Thymus (tissue), 11 donors: ENCODE results near the gene PRIMPOL. TPM values are rescaled to one million over a fixed set of nuclear protein-coding genes. Genes with fewer than 3 reads are reported as not detected.
A peak's percentile ranks its signal among the peaks of the same experiment; 100 is the strongest.
"Not testable (repeated sequence)": the region's sequence is repeated elsewhere in the genome, so short reads cannot be mapped to it uniquely, and the experiment has no call there.

Experiments used
- DNase-seq, 9 donors: peaks; one replicate each; pipeline ENCODE4 v3.0.0-alpha.2; 2013; ENCODE audit warnings: low spot score in 9 of 9, low read depth in 6 of 9, missing footprints in 1 of 9
- H3K27ac ChIP-seq, 2 donors: one replicate each; pipeline ENCODE4 v1.5.1; 2013; ENCODE audit warnings: control low read depth in 1 of 2, low read depth in 1 of 2, low read length in 1 of 2, mild to moderate bottlenecking in 1 of 2, moderate library complexity in 1 of 2
- H3K27me3 ChIP-seq, 2 donors: one replicate each; pipeline ENCODE4 v1.5.1; 2013; ENCODE audit warnings: low read length in 1 of 2; ENCODE audit not compliant: control insufficient read depth in 2 of 2, insufficient read depth in 1 of 2
- H3K36me3 ChIP-seq, 2 donors: one replicate each; pipeline ENCODE4 v1.5.1; 2013; ENCODE audit warnings: low read length in 1 of 2, mild to moderate bottlenecking in 1 of 2, moderate library complexity in 1 of 2; ENCODE audit not compliant: control insufficient read depth in 2 of 2, insufficient read depth in 2 of 2
- H3K4me1 ChIP-seq, 2 donors: one replicate each; pipeline ENCODE4 v1.5.1; 2013; ENCODE audit warnings: low read length in 2 of 2; ENCODE audit not compliant: control insufficient read depth in 2 of 2, insufficient read depth in 2 of 2
- H3K4me3 ChIP-seq, 2 donors: one replicate each; pipeline ENCODE4 v1.5.1; 2013; ENCODE audit warnings: low read length in 2 of 2, control low read depth in 1 of 2, mild to moderate bottlenecking in 1 of 2
- H3K9me3 ChIP-seq, 2 donors: one replicate each; pipeline ENCODE4 v1.5.1; 2013; ENCODE audit warnings: low read length in 1 of 2, mild to moderate bottlenecking in 1 of 2; ENCODE audit not compliant: control insufficient read depth in 2 of 2, insufficient read depth in 1 of 2
- WGBS: extraction: QIAGEN DNeasy Blood & Tissue Kit; methylation state at CpG from one replicate; pipeline ENCODE4 v1.1.7; 2013; 5-methylcytosine and 5-hydroxymethylcytosine counted together
- polyA plus RNA-seq: library from polyadenylated mRNA; stranded (reverse); fragments of 200-250 nt; gene quantifications from one replicate; pipeline ENCODE4 v1.2.3, GENCODE V29; 2013
- total RNA-seq: library from RNA; stranded (reverse); fragments of 120-200 nt; gene quantifications from one replicate; pipeline ENCODE4 v1.2.4, GENCODE V29; 2013
- donor health status: healthy.

PRIMPOL gene
- total and polyA plus RNA-seq, 2 donors, result 15.7 to 59.0 TPM

GRCh38 chr4:184731056-184731455, 81.5 kb downstream of the PRIMPOL start:
- no peak for DNase-seq
- peaks cover 8 to 14% of the 10 kb centered on the region in 2 donors for H3K4me1 ChIP-seq
- H3K4me3 ChIP-seq, result no peak overlapping the region
- H3K27ac ChIP-seq, result no peak overlapping the region
- H3K36me3 ChIP-seq, result peaks cover 5 to 37% of the 10 kb centered on the region in 2 donors
- WGBS, result 91% methylated on average over 6 of the region's 6 CpGs
- H3K9me3 ChIP-seq, result no peaks in the 10 kb centered on the region
- no peaks in the 10 kb centered on the region for H3K27me3 ChIP-seq

GRCh38 chr4:184732126-184732525, 82.6 kb downstream of the PRIMPOL start:
- Histone ChIP-seq H3K4me1 (peaks cover 8 to 14% of the 10 kb centered on the region in 2 donors), H3K27ac (no peak overlapping the region), H3K4me3 (peak overlapping the region in 1 of 2 donors; percentile 89), H3K27me3 (no peaks in the 10 kb centered on the region), H3K9me3 (no peaks in the 10 kb centered on the region), H3K36me3 (peaks cover 5 to 28% of the 10 kb centered on the region in 2 donors)
- 75% methylated on average over 4 of the region's 4 CpGs for WGBS
- no peak for DNase-seq

- Histone ChIP-seq H3K36me3 (peaks cover 0 to 14% of the 10 kb centered on the region in 2 donors), H3K27ac (peak within 1 kb of the TSS; percentile 38 to 82), H3K9me3 (no peaks in the 10 kb centered on the region), H3K4me1 (peaks cover 8 to 14% of the 10 kb centered on the region in 2 donors), H3K27me3 (no peaks in the 10 kb centered on the region), H3K4me3 (peak within 1 kb of the TSS; percentile 59 to 89)
- WGBS, result under 1% methylated on average over 69 of the region's 69 CpGs
- peak; percentile 95 to 99 (median 98) for DNase-seq
Measured at GRCh38 chr4:184733654-184734524, 84.4 kb downstream of the PRIMPOL start, which contains the start of gene CENPU. Gene CENPU (minus strand): TSS chr4:184734096. CDS start chr4:184734062, 34 bp downstream.

GRCh38 chr4:184734758-184735157, 85.2 kb downstream of the PRIMPOL start:
- no peak for DNase-seq
- Histone ChIP-seq H3K4me3 (peak overlapping the region; percentile 59 to 89), H3K27ac (no peak overlapping the region), H3K27me3 (no peaks in the 10 kb centered on the region), H3K9me3 (no peaks in the 10 kb centered on the region), H3K36me3 (peaks cover 0 to 6% of the 10 kb centered on the region in 2 donors), H3K4me1 (peaks cover 8 to 16% of the 10 kb centered on the region in 2 donors)
- 57% methylated on average over 6 of the region's 6 CpGs for WGBS

- not testable (repeated sequence) for DNase-seq, H3K27me3 ChIP-seq, H3K27ac ChIP-seq, H3K4me1 ChIP-seq, H3K9me3 ChIP-seq, H3K4me3 ChIP-seq, H3K36me3 ChIP-seq
- 26% methylated on average over 1 of the region's 1 CpG for WGBS
Measured at GRCh38 chr4:184739575-184739974, 90.0 kb downstream of the PRIMPOL start.

- peaks cover 0 to 9% of the 10 kb centered on the region in 2 donors for H3K9me3 ChIP-seq
- no peaks in the 10 kb centered on the region for H3K36me3 ChIP-seq
- H3K27me3 ChIP-seq, result no peaks in the 10 kb centered on the region
- no peak for DNase-seq
- WGBS, result 95% methylated on average over 20 of the region's 20 CpGs
- no peak overlapping the region for H3K27ac ChIP-seq
- peaks cover under 1 to 8% of the 10 kb centered on the region in 2 donors for H3K4me1 ChIP-seq
- no peak overlapping the region for H3K4me3 ChIP-seq
Measured at GRCh38 chr4:184740980-184741391, 91.4 kb downstream of the PRIMPOL start.

- H3K4me3 ChIP-seq, DNase-seq, H3K36me3 ChIP-seq, H3K27me3 ChIP-seq, H3K27ac ChIP-seq, H3K9me3 ChIP-seq: not testable (repeated sequence)
- H3K4me1 ChIP-seq, result peaks cover 7 to 15% of the 10 kb centered on the region in 2 donors
- 95% methylated on average over 1 of the region's 1 CpG for WGBS
Measured at GRCh38 chr4:184741651-184742050, 92.1 kb downstream of the PRIMPOL start.

GRCh38 chr4:184743650-184744049, 94.1 kb downstream of the PRIMPOL start:
- 95% methylated on average over 4 of the region's 4 CpGs for WGBS
- Histone ChIP-seq H3K36me3 (no peaks in the 10 kb centered on the region), H3K4me1 (peaks cover 14 to 31% of the 10 kb centered on the region in 2 donors), H3K9me3 (peaks cover 0 to 9% of the 10 kb centered on the region in 2 donors), H3K27ac (no peak overlapping the region), H3K4me3 (no peak overlapping the region), H3K27me3 (no peaks in the 10 kb centered on the region)
- no peak for DNase-seq

- H3K27ac ChIP-seq, result no peak overlapping the region
- 97% methylated on average over 10 of the region's 10 CpGs for WGBS
- peaks cover 0 to 9% of the 10 kb centered on the region in 2 donors for H3K9me3 ChIP-seq
- no peak for DNase-seq
- peaks cover 14 to 31% of the 10 kb centered on the region in 2 donors for H3K4me1 ChIP-seq
- no peak overlapping the region for H3K4me3 ChIP-seq
- no peaks in the 10 kb centered on the region for H3K27me3 ChIP-seq
- H3K36me3 ChIP-seq, result no peaks in the 10 kb centered on the region
Measured at GRCh38 chr4:184744236-184744635, 94.7 kb downstream of the PRIMPOL start.
